Posterior vena cava (tissue), 2 donors: ENCODE measurements around the gene EAPP. TPM values are rescaled to one million over a fixed set of nuclear protein-coding genes. Genes with fewer than 3 reads are reported as not detected.
"Not testable (repeated sequence)": the region's sequence is repeated elsewhere in the genome, so short reads cannot be mapped to it uniquely, and the experiment has no call there.

ENCODE experiments used
- DNase-seq: peaks from one replicate; pipeline ENCODE4 v3.0.0-alpha.2; 2020; ENCODE audit warnings: low spot score
- intact Hi-C, 2 donors: fragments of 100-400 bp; cut with DNase I; formaldehyde crosslinking; loops; one replicate each; pipeline versions ENCODE4 v1.14.1 to v1.14.2; 2022 to 2023
- total RNA-seq, 2 donors: library from RNA; stranded (reverse); fragmentation: NEBNext Ultra II Directional; extraction: Animal tissue kit (Norgen Biotek cat#: 25700); gene quantifications; one replicate each; pipeline ENCODE4 v1.2.1, GENCODE V29; 2021
- donor health status: DM: yes; HTN: yes; CAD: no.
- donor health status: DM: yes; HTN: yes; CAD: no.

EAPP gene
- total RNA-seq, 2 donors from 2014 or later, result 22.4 to 30.9 TPM

DNA sequence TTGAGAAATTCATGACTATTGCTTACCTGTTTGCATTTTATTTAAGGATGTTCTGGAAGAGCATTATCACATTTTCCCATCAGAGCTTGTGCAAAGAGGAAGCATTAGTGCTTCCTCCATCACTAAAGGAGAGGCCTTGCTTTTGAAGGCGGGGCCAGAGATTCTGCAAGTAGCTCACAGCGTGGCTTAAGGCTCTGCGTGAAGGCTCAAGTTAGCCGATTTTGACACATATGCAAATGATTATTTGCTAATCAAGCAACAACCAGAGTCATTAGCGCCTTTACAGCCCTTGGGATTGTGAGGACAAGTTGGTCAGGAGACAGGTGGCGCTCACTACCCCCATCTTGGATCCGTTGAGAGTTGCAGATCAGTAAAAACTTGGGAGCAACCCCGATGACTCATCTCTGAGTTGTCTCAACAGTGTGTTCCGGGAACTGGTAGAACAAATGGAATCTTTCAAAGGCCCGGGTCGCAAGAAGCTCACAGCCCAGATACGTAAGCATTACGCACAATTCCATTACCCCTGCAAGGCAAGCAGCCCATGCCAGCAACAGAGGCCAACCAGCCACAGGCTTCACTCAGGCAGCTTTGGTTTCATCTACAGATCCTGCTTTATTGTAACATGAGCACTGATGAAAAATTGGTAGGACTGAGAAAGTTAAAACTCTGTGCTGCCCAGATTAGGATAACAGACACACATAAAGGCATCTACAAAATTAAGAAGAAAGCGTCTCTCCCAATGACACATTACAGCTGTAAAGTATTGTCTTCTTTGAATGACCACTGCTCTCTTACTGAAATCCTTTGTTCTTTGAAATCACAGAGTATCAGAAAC, 42.6 kb downstream of the EAPP start:
- intact Hi-C loops, result loop anchor here in 1 of 2 donors (5.0 kb wide), 1 partner anchor 35 kb away; the partner anchor contains the start of gene SPTSSA
- DNase-seq, result peak; percentile 95

DNA sequence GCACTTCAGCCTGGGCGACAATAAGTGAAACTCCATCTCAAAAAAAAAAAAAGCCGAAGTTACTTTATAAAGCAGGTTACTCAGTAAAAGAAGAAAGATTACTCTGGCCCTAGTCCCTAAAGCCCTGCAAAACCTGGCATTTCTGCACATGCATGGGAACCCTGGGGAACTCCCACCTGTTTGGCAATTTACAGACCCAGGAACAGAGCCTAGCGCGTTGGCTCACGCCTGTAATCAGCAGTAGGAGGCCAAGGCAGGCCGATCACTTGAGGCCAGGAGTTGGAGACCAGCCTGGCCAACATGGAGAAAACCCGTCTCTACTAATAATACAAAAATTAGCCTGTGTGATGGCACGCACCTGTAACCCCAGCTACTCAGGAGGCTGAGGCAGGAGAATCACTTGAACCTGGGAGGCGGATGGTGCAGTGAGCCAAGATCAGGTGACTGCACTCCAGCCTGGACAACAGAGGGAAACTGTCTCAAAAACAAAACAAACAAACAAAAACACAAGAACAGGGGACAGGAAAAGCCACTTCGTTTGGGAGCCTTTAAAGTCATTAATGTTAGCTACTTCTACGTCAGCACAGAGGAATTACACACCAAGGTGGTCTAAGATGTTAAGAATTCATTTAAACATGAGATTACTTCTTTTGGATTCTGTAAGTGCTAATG, 43.4 kb downstream of the EAPP start:
- DNase-seq, result peak; percentile 90
- intact Hi-C loops, result loop anchor here in 1 of 2 donors (5.0 kb wide), 1 partner anchor 34 kb away; the partner anchor contains the start of gene SPTSSA

DNA sequence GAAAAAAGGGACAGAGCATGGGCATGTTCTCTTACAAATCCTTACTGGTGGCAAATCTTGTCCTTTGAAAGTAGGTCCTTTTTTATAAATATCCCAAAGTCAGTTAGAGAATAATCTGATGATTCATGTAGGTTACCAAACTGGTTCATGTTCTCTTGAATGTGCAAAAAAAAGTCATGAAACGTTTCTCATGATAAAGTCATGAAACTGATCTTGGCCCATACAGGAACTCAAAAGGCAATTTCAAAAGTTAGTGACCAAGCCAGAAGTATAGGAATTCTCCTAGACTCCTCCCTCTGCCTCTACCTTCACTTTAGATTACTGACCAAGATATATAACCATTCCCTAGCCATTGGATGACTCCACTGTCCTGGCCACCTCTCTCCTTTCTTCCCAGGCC, 50.2 kb downstream of the EAPP start:
- no peak for DNase-seq
- intact Hi-C loops, result no loop called here

DNA sequence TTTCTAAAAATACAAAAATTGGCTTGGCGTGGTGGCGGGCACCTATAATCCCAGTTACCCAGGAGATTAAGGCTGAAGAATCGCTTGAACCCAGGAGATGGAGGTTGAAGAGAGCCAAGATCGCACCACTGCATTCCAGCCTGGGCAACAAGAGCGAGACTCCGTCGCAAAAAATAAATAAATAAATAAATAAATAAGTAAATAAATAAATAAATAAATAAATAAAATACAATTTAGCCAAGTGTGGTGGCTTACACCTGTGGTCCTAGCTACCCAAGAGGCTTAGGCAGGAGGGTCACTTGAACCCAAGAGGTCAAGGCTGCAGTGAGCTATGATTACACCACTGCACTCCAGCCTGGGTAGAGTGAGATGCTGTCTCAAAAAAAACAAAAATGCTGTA, 51.0 kb downstream of the EAPP start:
- DNase-seq, result no peak
- intact Hi-C loops, result no loop called here

DNA sequence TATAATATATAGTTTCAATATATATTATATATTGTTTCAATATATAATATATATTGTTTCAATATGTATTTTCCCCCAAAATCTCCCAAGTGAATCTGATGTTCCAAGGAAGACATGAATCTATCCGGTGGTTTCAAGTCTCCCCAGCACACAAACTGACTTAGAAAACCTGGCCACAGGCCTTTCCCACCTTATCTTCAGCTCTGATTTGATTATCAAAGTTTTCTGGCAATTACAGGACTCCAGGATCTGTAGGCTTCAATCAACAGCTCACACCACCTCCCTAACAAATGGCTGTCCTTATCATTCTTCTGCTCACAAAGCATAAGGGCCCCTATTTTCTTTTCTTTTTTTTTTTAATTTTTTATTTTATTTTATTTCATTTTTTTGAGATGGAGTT, 54.8 kb downstream of the EAPP start:
- intact Hi-C loops, result no loop called here

DNA sequence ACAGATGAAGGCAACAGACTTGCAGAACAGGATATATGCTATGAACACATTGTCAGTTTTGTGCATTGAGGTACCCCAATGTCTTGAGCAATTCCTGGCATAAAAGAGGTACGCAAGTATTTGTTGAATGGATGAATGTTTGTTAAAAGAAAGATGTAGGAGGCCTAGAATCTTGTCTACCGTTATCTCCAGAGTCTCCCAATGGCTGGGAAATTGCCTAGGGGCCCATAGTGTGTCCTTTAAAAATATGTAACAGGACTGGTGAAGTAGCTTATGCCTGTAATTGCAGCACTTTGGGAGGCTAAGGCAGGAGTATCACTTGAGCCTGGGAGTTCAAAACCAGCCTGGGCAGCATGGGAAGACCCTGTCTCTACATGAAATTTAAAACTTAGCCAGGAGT, 57.0 kb downstream of the EAPP start:
- no peak for DNase-seq
- intact Hi-C loops, result no loop called here

More for the DNA sequence above, 54.8 kb downstream of the EAPP start:
- no peak for DNase-seq

DNA sequence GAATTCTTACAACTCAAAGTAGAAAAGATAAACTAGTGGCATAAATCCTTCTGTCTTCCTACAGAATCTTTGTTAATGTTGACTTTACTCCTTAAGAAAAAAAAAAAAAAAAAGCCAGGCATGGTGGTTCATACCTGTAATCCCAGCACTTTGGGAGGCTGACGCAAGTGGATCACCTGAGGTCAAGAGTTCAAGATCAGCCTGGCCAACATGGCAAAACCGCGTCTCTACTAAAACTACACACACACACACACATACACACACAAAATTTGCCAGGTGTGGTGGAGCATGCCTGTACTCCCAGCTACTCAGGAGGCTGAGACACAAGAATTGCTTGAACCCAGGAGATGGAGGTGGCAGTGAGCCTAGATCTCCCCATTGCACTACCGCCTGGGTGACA, 59.8 kb downstream of the EAPP start:
- no peak for DNase-seq
- intact Hi-C loops, result loop anchor here in 1 of 2 donors (10.0 kb wide), 1 partner anchor 525 kb away; the partner anchor contains the start of gene EGLN3

DNA sequence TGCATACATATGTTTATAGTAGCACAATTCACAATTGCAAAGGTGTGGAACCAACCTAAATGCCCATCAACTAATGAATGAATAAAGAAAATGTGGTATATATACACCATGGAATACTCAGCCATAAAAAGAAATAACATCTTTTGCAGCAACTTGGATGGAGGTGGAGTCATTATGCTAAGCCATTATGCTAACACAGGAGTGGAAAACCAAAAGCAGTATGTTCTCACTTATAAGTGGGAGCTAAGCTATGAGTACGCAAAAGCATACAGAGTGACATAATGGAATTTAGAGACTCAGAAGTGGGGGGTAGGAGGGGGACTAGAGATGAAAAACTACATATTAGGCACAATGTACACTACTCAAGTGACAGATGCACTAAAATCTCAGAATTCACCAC, 61.2 kb downstream of the EAPP start:
- intact Hi-C loops, result loop anchor here in 1 of 2 donors (10.0 kb wide), 1 partner anchor 523 kb away; the partner anchor contains the start of gene EGLN3

DNA sequence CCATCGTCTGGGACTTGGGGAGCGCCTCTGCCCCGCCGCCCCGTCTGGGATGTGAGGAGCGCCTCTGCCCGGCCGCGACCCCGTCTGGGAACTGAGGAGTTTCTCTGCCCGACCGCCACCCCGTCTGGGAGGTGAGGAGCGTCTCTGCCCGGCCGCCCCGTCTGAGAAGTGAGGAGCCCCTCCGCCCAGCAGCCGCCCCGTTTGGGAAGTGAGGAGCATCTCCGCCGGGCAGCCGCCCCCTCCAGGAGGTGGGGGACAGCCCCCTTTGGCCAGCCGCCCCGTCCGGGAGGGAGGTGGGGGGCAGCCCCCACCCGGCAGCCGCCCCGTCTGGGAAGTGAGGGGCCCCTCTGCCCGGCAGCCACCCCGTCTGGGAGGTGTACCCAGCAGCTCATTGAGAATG, 63.5 kb downstream of the EAPP start:
- intact Hi-C loops, result loop anchor here in 1 of 2 donors (10.0 kb wide), 1 partner anchor 521 kb away; the partner anchor contains the start of gene EGLN3
- not testable (repeated sequence) for DNase-seq

More for the DNA sequence above, 61.2 kb downstream of the EAPP start:
- no peak for DNase-seq

DNA sequence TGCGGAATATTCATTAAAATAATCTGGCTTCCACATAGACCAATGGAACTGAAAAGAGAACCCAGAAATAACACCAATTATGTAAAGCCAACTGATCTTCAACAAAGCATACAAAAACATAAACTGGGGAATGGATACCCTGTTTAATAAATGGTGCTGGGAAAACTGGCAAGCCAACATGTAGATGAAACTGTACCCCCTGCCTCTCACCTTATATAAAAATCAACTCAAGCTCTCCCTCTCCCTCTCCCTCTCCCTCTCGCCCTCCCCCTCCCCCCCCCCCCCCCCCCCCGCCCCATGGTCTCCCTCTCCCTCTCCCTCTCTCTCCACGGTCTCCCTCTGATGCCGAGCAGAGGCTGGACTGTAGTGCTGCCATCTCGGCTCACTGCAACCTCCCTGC, 64.3 kb downstream of the EAPP start:
- no peak for DNase-seq
- intact Hi-C loops, result loop anchor here in 1 of 2 donors (10.0 kb wide), 1 partner anchor 520 kb away; the partner anchor contains the start of gene EGLN3

DNA sequence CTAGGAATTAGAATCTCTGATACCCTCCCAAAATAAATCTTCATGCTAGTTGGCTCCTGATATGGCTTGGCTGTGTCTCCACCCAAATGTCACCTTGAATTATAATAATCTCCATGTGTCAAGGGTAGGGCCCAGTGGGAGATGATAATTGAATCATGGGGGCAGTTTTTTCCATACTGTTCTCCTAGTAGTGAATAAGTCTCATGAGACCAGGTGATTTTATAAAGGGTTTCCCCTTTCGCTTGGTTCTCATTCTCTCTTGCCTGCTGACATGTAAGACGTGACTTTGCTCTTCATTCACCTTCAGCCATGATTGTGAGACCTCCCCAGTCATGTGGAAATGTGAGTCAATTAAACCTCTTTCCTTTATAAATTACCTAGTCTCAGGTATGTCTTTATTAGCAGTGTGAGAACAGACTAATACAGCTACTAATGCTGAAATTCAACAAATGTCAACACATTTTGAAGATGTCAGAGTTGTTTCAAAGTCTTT, 65.3 kb downstream of the EAPP start:
- intact Hi-C loops, result loop anchor here in 1 of 2 donors (10.0 kb wide), 1 partner anchor 519 kb away; the partner anchor contains the start of gene EGLN3

DNA sequence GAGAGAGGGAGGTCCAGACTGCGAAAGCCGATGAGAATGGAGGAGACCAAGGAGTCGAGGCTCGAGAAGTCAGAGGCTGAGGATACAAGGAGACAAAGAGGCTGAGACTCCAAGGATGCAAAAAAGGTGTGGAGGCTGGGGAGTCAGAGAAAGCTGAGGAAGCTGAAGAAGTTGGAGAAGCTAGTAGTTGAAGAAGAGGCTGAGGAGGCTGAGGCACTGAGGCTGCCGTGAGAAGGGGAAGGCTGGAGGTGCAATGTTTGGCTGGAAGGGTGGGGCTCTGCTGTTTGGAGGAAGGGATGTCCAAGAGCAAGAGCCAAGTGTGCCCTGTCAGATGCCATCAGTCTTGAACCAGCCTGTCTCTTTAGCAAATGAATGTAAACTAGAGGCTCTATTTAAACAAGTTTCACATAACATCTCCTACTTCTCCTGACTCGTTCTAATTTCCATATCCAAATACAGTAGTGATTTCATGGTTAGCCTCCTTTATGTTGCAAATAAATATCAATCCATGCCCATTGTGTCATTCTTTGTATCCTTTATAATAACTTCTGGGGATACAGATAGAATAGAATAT, 66.7 kb downstream of the EAPP start:
- intact Hi-C loops, result loop anchor here in 1 of 2 donors (10.0 kb wide), 1 partner anchor 518 kb away; the partner anchor contains the start of gene EGLN3
- DNase-seq, result no peak

More for the DNA sequence above, 65.3 kb downstream of the EAPP start:
- no peak for DNase-seq

DNA sequence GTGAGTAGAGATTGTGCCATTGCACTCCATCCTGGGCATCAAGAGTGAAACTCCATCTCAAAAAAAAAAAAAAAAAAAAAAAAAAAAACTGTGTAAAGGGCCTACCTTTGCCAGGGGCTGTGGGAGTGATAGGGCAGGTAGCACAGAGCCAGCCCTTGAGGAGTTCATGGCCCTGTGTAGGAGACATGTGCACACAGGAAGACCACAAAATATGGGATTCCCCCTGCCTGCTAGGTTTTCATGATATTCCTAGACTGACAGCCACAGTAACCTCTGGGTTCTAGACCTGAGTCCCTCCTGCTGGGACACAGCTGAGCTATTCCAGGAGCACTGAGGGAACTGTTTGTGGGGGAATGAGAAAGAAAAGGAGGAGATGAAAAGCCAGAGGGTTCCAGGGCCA, 69.2 kb downstream of the EAPP start:
- intact Hi-C loops, result loop anchor here in 1 of 2 donors (10.0 kb wide), 1 partner anchor 516 kb away; the partner anchor contains the start of gene EGLN3
- no peak for DNase-seq

DNA sequence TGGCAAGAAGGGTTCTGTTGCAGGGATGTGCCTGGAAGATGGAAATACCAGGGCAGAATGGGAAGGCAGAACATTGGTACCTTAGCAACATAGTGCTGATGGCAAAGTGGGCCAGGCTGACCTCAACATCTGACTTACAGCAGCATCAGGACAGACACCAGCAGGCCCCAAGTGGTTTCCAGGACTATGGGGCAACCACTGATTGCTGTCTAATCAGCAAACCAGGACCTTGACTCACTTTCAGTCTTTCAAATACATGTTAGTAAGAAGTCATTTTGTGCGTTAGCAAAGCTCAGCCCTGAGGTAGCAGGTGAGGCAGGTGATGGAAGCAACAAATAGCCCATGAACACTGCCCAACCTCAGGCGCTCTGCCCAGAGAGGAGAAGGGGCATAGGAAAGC, 72.8 kb downstream of the EAPP start:
- intact Hi-C loops, result no loop called here
- no peak for DNase-seq

Other genes with a start within 250 kb of the EAPP start
- 10 to 100 TPM; 25.4 to 25.7 TPM for gene SPTSSA, start 77.5 kb downstream of the EAPP start, total RNA-seq
- 10 to 100 TPM; 83.7 to 84.6 TPM for gene SNX6, start 90.4 kb upstream of the EAPP start, total RNA-seq
- 100 to 1,000 TPM; 218 to 289 TPM for gene CFL2, start 174.9 kb upstream of the EAPP start, total RNA-seq